Esophagus squamous epithelium (tissue), 5 donors: ENCODE measurements around the gene TULP4. TPM values are rescaled to one million over a fixed set of nuclear protein-coding genes. Genes with fewer than 3 reads are reported as not detected.

Source experiments
- DNase-seq: peaks from one replicate; lab custom pipeline; 2025; lab: John Stamatoyannopoulos, UW
- H3K27ac ChIP-seq, 4 donors: fragments of 200-600 bp; sonication (generic); one replicate each; pipeline ENCODE4 v1.5.1; 2016 to 2019; ENCODE audit warnings: mild to moderate bottlenecking in 1 of 4
- H3K27me3 ChIP-seq, 4 donors: fragments of 200-600 bp; sonication (generic); 1 replicate in 3 of 4; 2 replicates in 1 of 4; pipeline versions ENCODE4 v1.5.1 to v1.6.0; 2017 to 2021; ENCODE audit warnings: antibody characterized with exemption in 1 of 4
- H3K36me3 ChIP-seq, 3 donors: fragments of 200-600 bp; sonication (generic); one replicate each; pipeline ENCODE4 v1.5.1; 2016 to 2019
- H3K4me1 ChIP-seq, 3 donors: fragments of 200-600 bp; sonication (generic); one replicate each; pipeline ENCODE4 v1.5.1; 2017 to 2019
- H3K4me3 ChIP-seq, 4 donors: fragments of 200-600 bp; sonication (generic); 1 replicate in 3 of 4; 2 replicates in 1 of 4; pipeline ENCODE4 v1.5.1; 2016 to 2019; ENCODE audit warnings: mild to moderate bottlenecking in 2 of 4, moderate library complexity in 1 of 4
- H3K9me3 ChIP-seq, 3 donors: fragments of 200-600 bp; sonication (generic); one replicate each; pipeline ENCODE4 v1.5.1; 2016 to 2019
- CTCF ChIP-seq, 6 experiments: fragments of 450-650 bp in 4 of 6; fragments of 200-600 bp in 2 of 6; sonication (generic) in 2 of 6; IDR thresholded peaks; one replicate each; pipeline ENCODE4 v1.5.1; 2016 to 2019; ENCODE audit warnings: antibody characterized with exemption in 6 of 6, mild to moderate bottlenecking in 4 of 6, moderate library complexity in 4 of 6
- POLR2A ChIP-seq, 4 donors: fragments of 450-650 bp; IDR thresholded peaks; one replicate each; pipeline ENCODE4 v1.6.1; 2017; ENCODE audit warnings: antibody characterized with exemption in 4 of 4, mild to moderate bottlenecking in 4 of 4, moderate library complexity in 3 of 4
- WGBS, 2 donors: methylation state at CpG; one replicate each; pipeline ENCODE4 v1.1.5; 2018; 5-methylcytosine and 5-hydroxymethylcytosine counted together
- intact Hi-C: fragments of 100-400 bp; cut with DNase I; formaldehyde crosslinking; loops from one replicate; pipeline ENCODE4 v1.15.0; 2022
- total RNA-seq, 4 donors: library from RNA; depleted of rRNA; stranded (reverse); fragments of >200 nt; gene quantifications; one replicate each; pipeline ENCODE4 v1.1.0, GENCODE V29; 2016
- donor health status: DM: yes; HTN: yes; CAD: no.

The TULP4 gene
- total RNA-seq, 4 donors from 2014 or later: 50.9 to 104 (median 59.2) TPM

- DNase-seq: no peak
Measured at GRCh38 chr6:158496700-158497099, 184.4 kb downstream of the TULP4 start.

GRCh38 chr6:158497620-158498019 is 185.4 kb downstream of the TULP4 start:
- no peak for DNase-seq
- H3K27me3 ChIP-seq: no peaks in the 10 kb centered on the region
- peaks cover 12 to 98% (median 24%) of the 10 kb centered on the region in 3 donors for H3K36me3 ChIP-seq
- no peak overlapping the region for H3K27ac ChIP-seq
- intact Hi-C loops: no loop called here
- H3K4me3 ChIP-seq: no peak overlapping the region
- TF ChIP-seq CTCF (IDR thresholded peaks at IDR 0.05): no peak
- no peak for TF ChIP-seq POLR2A (IDR thresholded peaks at IDR 0.05)
- H3K9me3 ChIP-seq: no peaks in the 10 kb centered on the region
- H3K4me1 ChIP-seq: peaks cover 0 to 4% (median 0%) of the 10 kb centered on the region in 3 donors
- WGBS, 2 donors: 83 to 90% methylated on average over 5 to 6 of the region's 6 CpGs

More at GRCh38 chr6:158496700-158497099, 184.4 kb downstream of the TULP4 start:
- no peaks in the 10 kb centered on the region for H3K27me3 ChIP-seq
- 100% methylated on average over 3 of the region's 3 CpGs for WGBS, 2 donors
- no peak overlapping the region for H3K4me3 ChIP-seq
- TF ChIP-seq CTCF (IDR thresholded peaks at IDR 0.05) (no peak), POLR2A (IDR thresholded peaks at IDR 0.05) (no peak)
- intact Hi-C loops: no loop called here
- peaks cover 0 to 4% (median 0%) of the 10 kb centered on the region in 3 donors for H3K4me1 ChIP-seq
- no peak overlapping the region for H3K27ac ChIP-seq
- H3K36me3 ChIP-seq: peaks cover 5 to 95% (median 24%) of the 10 kb centered on the region in 3 donors
- H3K9me3 ChIP-seq: no peaks in the 10 kb centered on the region

DNA sequence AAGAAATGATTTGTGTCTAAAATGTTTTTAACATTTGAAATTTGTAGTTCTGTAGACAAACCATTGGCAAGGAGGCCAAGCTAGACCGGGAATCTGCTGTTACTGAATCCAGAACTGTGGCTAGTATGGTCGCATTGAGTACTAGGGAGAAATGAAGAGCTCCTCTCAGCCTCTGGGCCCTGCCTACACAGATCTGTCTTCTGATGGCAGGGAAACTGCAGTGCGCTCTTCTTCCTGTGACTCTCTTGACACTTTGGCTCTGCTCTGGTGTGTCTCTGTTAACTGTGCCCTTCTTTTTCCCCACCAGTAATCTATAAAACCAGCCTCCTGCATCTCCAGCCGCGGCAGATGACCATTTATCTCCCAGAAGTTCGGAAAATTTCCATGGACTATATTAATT is 186.1 kb downstream of the TULP4 start:
- H3K9me3 ChIP-seq: no peaks in the 10 kb centered on the region
- peaks cover 0 to 4% (median 0%) of the 10 kb centered on the region in 3 donors for H3K4me1 ChIP-seq
- intact Hi-C loops: no loop called here
- TF ChIP-seq POLR2A (IDR thresholded peaks at IDR 0.05): no peak
- TF ChIP-seq CTCF (IDR thresholded peaks at IDR 0.05): no peak
- no peak for DNase-seq
- peaks cover 13 to 98% (median 23%) of the 10 kb centered on the region in 3 donors for H3K36me3 ChIP-seq
- no peak overlapping the region for H3K4me3 ChIP-seq
- no peaks in the 10 kb centered on the region for H3K27me3 ChIP-seq
- no peak overlapping the region for H3K27ac ChIP-seq
- WGBS, 2 donors: 97 to 100% methylated on average over 5 to 6 of the region's 6 CpGs

- intact Hi-C loops: no loop called here
- H3K36me3 ChIP-seq: peaks cover 13 to 95% (median 17%) of the 10 kb centered on the region in 3 donors
Measured at GRCh38 chr6:158499601-158500000, 187.3 kb downstream of the TULP4 start.

More at GRCh38 chr6:158499601-158500000, 187.3 kb downstream of the TULP4 start:
- Histone ChIP-seq H3K9me3 (no peaks in the 10 kb centered on the region), H3K4me3 (no peak overlapping the region), H3K4me1 (peaks cover 0 to 4% (median 0%) of the 10 kb centered on the region in 3 donors), H3K27me3 (no peaks in the 10 kb centered on the region), H3K27ac (no peak overlapping the region)
- no peak for DNase-seq
- no peak for TF ChIP-seq POLR2A (IDR thresholded peaks at IDR 0.05)
- no peak for TF ChIP-seq CTCF (IDR thresholded peaks at IDR 0.05)
- 71 to 100% methylated on average over 1 of the region's 1 CpG for WGBS, 2 donors
